PC-3 (cell line): ENCODE results near the gene PPP2R1A.

Source experiments
- CTCF ChIP-seq: fragments of 300-600 bp; sonication (generic); conservative IDR thresholded peaks from 2 replicates; pipeline ENCODE4 v1.5.1; 2017; ENCODE audit warnings: antibody characterized with exemption, low read depth, mild to moderate bottlenecking, low read length
- EZH2 ChIP-seq: fragments of 300-600 bp; sonication (generic); IDR thresholded peaks from one replicate; pipeline ENCODE4 v1.6.1; 2017; ENCODE audit warnings: antibody characterized with exemption, mild to moderate bottlenecking, low read length; ENCODE audit not compliant: unreplicated experiment

- TF ChIP-seq CTCF (no peak), EZH2 (no peak)
Measured at GRCh38 chr19:52230685-52231084, 40.8 kb downstream of the PPP2R1A start.
